Left lung (tissue), 14 donors: ENCODE data around the gene ARIH2. TPM values are rescaled to one million over a fixed set of nuclear protein-coding genes. Genes with fewer than 3 reads are reported as not detected.

Experiments used
- ATAC-seq: fragments of 200-7000 bp; cut with Tn5 transposase; one replicate; pipeline ENCODE4 v1.9.1; 2020; ENCODE audit warnings: moderate library complexity
- DNase-seq, 4 donors: peaks; one replicate each; pipeline ENCODE4 v3.0.0-alpha.2; 2013 to 2020
- H3K27ac ChIP-seq, 2 donors: fragments of 200-600 bp; sonication (generic) in 1 of 2; one replicate each; pipeline versions ENCODE4 v1.5.0 to v1.8.0; 2020 to 2021
- H3K27me3 ChIP-seq, 2 donors: fragments of 200-600 bp; sonication (generic) in 1 of 2; one replicate each; pipeline versions ENCODE4 v1.5.0 to v1.8.0; 2020 to 2021
- H3K36me3 ChIP-seq, 2 donors: fragments of 200-600 bp; sonication (generic) in 1 of 2; one replicate each; pipeline versions ENCODE4 v1.5.0 to v1.8.0; 2020 to 2021
- H3K4me1 ChIP-seq, 2 donors: fragments of 200-600 bp; one replicate each; pipeline ENCODE4 v1.8.0; 2021
- H3K4me3 ChIP-seq, 2 donors: fragments of 200-600 bp; sonication (generic) in 1 of 2; one replicate each; pipeline versions ENCODE4 v1.5.0 to v1.8.0; 2020 to 2021; ENCODE audit warnings: mild to moderate bottlenecking in 1 of 2
- H3K9me3 ChIP-seq, 2 donors: fragments of 200-600 bp; sonication (generic) in 1 of 2; one replicate each; pipeline versions ENCODE4 v1.5.0 to v1.8.0; 2020 to 2021
- intact Hi-C, 2 donors: fragments of 100-400 bp; cut with DNase I; formaldehyde crosslinking; loops; one replicate each; pipeline versions ENCODE4 v1.11.2 to v1.14.2; 2022
- long read RNA-seq, 12 donors: library from polyadenylated mRNA in 2 of 12; unstranded in 2 of 12; transcript quantifications; one replicate each; pipeline ENCODE4 v2.0.0 and lab custom pipeline, GENCODE V29; 2019 to 2026
- polyA plus RNA-seq, 6 donors: library from polyadenylated mRNA; unstranded; fragments of 120-200 nt; gene quantifications; one replicate each; pipeline ENCODE4 v1.2.1, GENCODE V29; 2013; ENCODE audit not compliant: insufficient read length in 6 of 6
- total RNA-seq, 2 donors: library from RNA; stranded (reverse); fragmentation: NEBNext Ultra II Directional; extraction: Animal tissue kit (Norgen Biotek cat#: 25700); gene quantifications; one replicate each; pipeline ENCODE4 v1.2.1, GENCODE V29; 2021
- TF ChIP-seq, protein P1 (sequence below), 2 donors: fragments of 200-600 bp; sonication (generic) in 1 of 2; IDR thresholded peaks; one replicate each; pipeline versions ENCODE4 v1.5.0 to v1.8.0; 2021; ENCODE audit warnings: antibody characterized with exemption in 2 of 2
- donor health status: DM: no; HTN: yes; CAD: no.
- donor health status: DM: no; HTN: no; CAD: no.

ARIH2 gene
- total RNA-seq (10 to 100 TPM; 67.9 to 75.9 TPM), polyA plus RNA-seq (10 to 100 TPM; 75.1 to 92.4 (median 85.8) TPM)
- long read RNA-seq, donor 1, full-length matches to known transcripts = 8 of 18 reads
- long read RNA-seq, donor 1, partial matches to known transcripts = 10 of 18 reads
- long read RNA-seq, donor 1, other reads (novel, unspliced or antisense) = 0 of 18 reads
- long read RNA-seq, donor 2, partial matches to known transcripts = 56 of 60 reads
- long read RNA-seq, donor 2, other reads (novel, unspliced or antisense) = 0 of 60 reads
- long read RNA-seq, donor 3, full-length matches to known transcripts = 2 of 2 reads
- long read RNA-seq, donor 3, partial matches to known transcripts = 0 of 2 reads
- long read RNA-seq, donor 3, other reads (novel, unspliced or antisense) = 0 of 2 reads
- long read RNA-seq, donor 4, full-length matches to known transcripts = 6 of 29 reads
- long read RNA-seq, donor 4, partial matches to known transcripts = 12 of 29 reads
- long read RNA-seq, donor 4, other reads (novel, unspliced or antisense) = 11 of 29 reads
- long read RNA-seq, donor 5, full-length matches to known transcripts = 11 of 18 reads
- long read RNA-seq, donor 5, partial matches to known transcripts = 7 of 18 reads
- long read RNA-seq, donor 5, other reads (novel, unspliced or antisense) = 0 of 18 reads
- long read RNA-seq, donor 6, partial matches to known transcripts = 0 of 1 reads
- long read RNA-seq, donor 6, other reads (novel, unspliced or antisense) = 0 of 1 reads
- long read RNA-seq, donor 7, full-length matches to known transcripts = 3 of 20 reads
- long read RNA-seq, donor 7, partial matches to known transcripts = 17 of 20 reads
- long read RNA-seq, donor 7, other reads (novel, unspliced or antisense) = 0 of 20 reads
- long read RNA-seq, donor 8, full-length matches to known transcripts = 16 of 16 reads
- long read RNA-seq, donor 8, partial matches to known transcripts = 0 of 16 reads
- long read RNA-seq, donor 8, other reads (novel, unspliced or antisense) = 0 of 16 reads
- long read RNA-seq, donor 9 = 0 reads
- long read RNA-seq, donor 10, full-length matches to known transcripts = 4 of 24 reads
- long read RNA-seq, donor 10, partial matches to known transcripts = 11 of 24 reads
- long read RNA-seq, donor 10, other reads (novel, unspliced or antisense) = 9 of 24 reads
- long read RNA-seq, donor 11, full-length matches to known transcripts = 13 of 35 reads
- long read RNA-seq, donor 11, partial matches to known transcripts = 22 of 35 reads
- long read RNA-seq, donor 11, other reads (novel, unspliced or antisense) = 0 of 35 reads
- long read RNA-seq, donor 12, full-length matches to known transcripts = 6 of 6 reads
- long read RNA-seq, donor 12, partial matches to known transcripts = 0 of 6 reads
- long read RNA-seq, donor 12, other reads (novel, unspliced or antisense) = 0 of 6 reads

DNA sequence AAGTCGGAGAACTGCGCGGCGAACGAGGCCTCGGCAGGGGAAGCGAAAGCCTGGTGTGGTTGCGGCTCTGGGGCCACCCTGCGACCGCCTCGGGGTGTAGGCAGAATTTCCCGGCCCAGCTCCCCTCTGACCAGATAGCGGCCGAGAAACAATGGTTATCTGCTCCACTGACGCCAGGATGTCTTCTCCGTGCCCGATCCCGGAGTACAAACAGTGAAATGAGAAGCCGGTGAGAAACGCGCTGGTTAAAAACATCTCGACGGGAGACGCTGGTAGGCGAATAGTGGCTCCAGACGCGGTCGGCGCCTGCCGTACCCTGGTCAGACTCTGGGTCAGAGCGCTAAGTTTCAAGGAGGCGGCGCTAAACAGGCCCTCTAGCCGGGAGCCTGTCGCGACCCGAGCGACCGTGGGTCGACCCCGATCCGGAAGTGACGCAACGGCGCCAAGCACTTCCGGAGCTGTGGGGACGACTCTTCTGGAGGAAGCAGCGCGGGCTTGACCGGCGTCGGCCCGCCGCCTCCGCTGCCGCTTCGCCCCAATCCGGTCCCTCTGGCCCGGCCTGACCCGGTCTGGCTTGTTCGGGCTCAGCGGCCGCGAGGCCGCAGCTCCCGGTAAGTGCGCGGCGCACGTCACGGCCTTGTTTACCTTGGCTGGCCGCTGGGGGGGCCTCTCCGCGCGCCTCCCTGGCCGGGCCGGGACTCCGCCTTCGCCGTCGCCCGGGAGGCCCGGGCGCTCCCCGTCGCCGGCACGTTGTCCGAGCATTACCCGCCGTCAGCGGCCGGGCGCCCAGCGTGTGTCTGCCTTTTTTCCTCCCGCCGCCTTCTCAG is at the start of gene ARIH2:
Gene ARIH2, plus strand, starts transcription at position 455 of the 827 bp plus-strand sequence. CDS start 8,717 bp downstream, outside the sequence.
- ATAC-seq (peak; percentile 95), DNase-seq (peak; percentile 94 to 98 (median 96))
- Histone ChIP-seq H3K27me3 (no peaks in the 10 kb centered on the region), H3K9me3 (no peaks in the 10 kb centered on the region), H3K4me3 (peak within 1 kb of the TSS; percentile 80 to 96), H3K36me3 (peaks cover 0 to 15% of the 10 kb centered on the region in 2 donors), H3K4me1 (peaks cover 6 to 22% of the 10 kb centered on the region in 2 donors), H3K27ac (peak within 1 kb of the TSS; percentile 96 to 99)
- intact Hi-C loops = no loop called here
- TF ChIP-seq, protein P1, sequence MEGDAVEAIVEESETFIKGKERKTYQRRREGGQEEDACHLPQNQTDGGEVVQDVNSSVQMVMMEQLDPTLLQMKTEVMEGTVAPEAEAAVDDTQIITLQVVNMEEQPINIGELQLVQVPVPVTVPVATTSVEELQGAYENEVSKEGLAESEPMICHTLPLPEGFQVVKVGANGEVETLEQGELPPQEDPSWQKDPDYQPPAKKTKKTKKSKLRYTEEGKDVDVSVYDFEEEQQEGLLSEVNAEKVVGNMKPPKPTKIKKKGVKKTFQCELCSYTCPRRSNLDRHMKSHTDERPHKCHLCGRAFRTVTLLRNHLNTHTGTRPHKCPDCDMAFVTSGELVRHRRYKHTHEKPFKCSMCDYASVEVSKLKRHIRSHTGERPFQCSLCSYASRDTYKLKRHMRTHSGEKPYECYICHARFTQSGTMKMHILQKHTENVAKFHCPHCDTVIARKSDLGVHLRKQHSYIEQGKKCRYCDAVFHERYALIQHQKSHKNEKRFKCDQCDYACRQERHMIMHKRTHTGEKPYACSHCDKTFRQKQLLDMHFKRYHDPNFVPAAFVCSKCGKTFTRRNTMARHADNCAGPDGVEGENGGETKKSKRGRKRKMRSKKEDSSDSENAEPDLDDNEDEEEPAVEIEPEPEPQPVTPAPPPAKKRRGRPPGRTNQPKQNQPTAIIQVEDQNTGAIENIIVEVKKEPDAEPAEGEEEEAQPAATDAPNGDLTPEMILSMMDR (IDR thresholded peaks at IDR 0.05) = no peak

DNA sequence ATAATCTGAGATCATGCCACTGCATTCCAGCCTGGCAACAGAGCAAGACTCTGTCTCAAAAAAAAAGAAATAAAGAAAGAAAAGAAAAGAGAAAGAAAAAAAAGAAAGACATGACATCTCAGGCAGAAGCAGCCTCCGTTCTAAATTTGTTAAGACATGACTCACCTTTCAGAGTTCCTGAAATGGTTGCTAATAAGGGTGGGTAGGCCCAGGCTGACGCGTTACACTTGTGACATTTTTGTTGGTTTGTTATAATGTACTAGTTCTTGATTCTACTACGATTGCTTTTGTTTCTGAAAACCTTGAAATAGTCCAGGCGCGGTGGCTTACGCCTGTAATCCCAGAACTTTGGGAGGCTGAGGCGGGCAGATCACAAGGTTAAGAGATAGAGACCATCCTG is 41.0 kb upstream of the ARIH2 start:
- no peak for ATAC-seq
- H3K27ac ChIP-seq = no peak overlapping the region
- no peaks in the 10 kb centered on the region for H3K27me3 ChIP-seq
- peaks cover 0 to 74% of the 10 kb centered on the region in 2 donors for H3K36me3 ChIP-seq
- no peak overlapping the region for H3K4me3 ChIP-seq
- TF ChIP-seq, protein P1 (IDR thresholded peaks at IDR 0.05) = no peak
- no peak for DNase-seq
- H3K4me1 ChIP-seq = no peaks in the 10 kb centered on the region
- intact Hi-C loops = no loop called here
- H3K9me3 ChIP-seq = no peaks in the 10 kb centered on the region

DNA sequence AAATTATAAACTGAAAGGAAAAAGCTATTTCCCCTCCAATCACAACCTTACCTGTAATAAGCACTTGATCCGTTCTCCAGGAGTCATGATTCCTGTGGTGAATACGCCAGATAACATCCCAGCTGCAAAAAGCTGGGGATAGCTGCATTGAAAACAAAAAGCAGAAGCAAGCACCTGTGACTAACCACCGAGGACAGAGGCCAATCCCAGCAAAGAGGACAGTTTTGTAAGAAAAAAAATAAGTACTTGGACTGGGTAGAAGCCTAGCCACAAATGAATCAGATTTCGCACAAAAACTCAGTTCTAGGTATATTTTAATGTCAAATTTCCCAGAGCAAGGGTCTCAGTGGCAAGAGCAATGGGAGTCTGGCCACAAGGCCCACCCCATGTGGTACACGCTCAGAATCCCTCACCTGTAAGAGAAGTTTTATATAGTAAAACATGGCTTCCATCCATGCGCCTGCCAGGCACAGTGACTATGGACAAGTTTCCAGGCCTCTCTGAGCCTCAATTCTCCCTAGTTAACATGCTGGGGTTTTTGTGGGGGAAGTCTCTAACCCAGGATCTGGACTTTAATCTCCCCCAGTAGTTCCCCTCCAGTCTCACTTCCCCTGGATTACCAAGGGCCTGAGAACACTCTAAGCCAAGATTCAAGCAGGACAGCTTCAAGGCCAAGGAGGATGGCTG is 39.2 kb upstream of the ARIH2 start:
- Histone ChIP-seq H3K27me3 (no peaks in the 10 kb centered on the region), H3K4me1 (no peaks in the 10 kb centered on the region), H3K36me3 (peaks cover 0 to 76% of the 10 kb centered on the region in 2 donors), H3K27ac (no peak overlapping the region), H3K9me3 (no peaks in the 10 kb centered on the region), H3K4me3 (no peak overlapping the region)
- TF ChIP-seq, protein P1 (IDR thresholded peaks at IDR 0.05) = no peak
- ATAC-seq (no peak), DNase-seq (no peak)
- intact Hi-C loops = no loop called here

DNA sequence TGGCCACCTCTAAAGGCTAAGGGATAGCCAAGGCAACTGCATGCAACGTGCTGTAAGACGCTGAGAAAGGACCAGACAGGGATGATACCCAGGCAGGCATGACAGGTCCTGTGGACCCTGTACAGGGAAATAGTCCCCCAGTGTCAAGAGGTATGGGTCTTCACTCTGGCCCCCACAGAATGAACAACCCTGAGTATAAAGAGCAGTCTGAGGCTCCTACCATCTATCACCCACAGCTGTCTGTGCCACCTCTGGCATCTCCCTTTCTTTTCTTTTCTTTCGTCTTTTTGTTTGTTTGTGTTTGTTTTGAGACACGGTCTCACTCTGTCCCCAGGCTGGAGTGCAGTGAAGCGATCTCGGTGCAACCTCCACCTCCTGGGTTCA is 38.7 kb upstream of the ARIH2 start:
- DNase-seq (peak in 1 of 4 donors; percentile 1), ATAC-seq (no peak)
- Histone ChIP-seq H3K27me3 (no peaks in the 10 kb centered on the region), H3K27ac (no peak overlapping the region), H3K9me3 (no peaks in the 10 kb centered on the region), H3K4me3 (no peak overlapping the region), H3K36me3 (peaks cover 0 to 80% of the 10 kb centered on the region in 2 donors), H3K4me1 (no peaks in the 10 kb centered on the region)
- intact Hi-C loops = no loop called here
- TF ChIP-seq, protein P1 (IDR thresholded peaks at IDR 0.05) = no peak
